Measurements from ENCODE around the gene FOXS1.

- TF ChIP-seq CTCF (IDR thresholded peaks at IDR 0.05) (no peak), EZH2 (IDR thresholded peaks at IDR 0.05) (no peak), EZH2phosphoT487 (IDR thresholded peaks at IDR 0.05) (no peak)
Observed at GRCh38 chr20:31801508-31801907, 43.9 kb downstream of the FOXS1 start.

Data from neural progenitor cell (in vitro differentiated cells).